Left ventricle myocardium inferior (tissue), 1 donor: ENCODE measurements around the gene TMEM141. TPM values are rescaled to one million over a fixed set of nuclear protein-coding genes. Genes with fewer than 3 reads are reported as not detected.

Source experiments
- DNase-seq: peaks from one replicate; pipeline ENCODE4 v3.0.0-alpha.2; 2020
- H3K27ac ChIP-seq: fragments of 200-600 bp; replicated peaks from 2 replicates; pipeline ENCODE4 v1.8.0; 2021
- H3K27me3 ChIP-seq: fragments of 200-600 bp; 2 replicates; pipeline ENCODE4 v1.8.0; 2021; ENCODE audit warnings: low read depth
- H3K36me3 ChIP-seq: fragments of 200-600 bp; 2 replicates; pipeline ENCODE4 v1.8.0; 2021
- H3K4me1 ChIP-seq: fragments of 200-600 bp; 2 replicates; pipeline ENCODE4 v1.8.0; 2021
- H3K4me3 ChIP-seq: fragments of 200-600 bp; 2 replicates; pipeline ENCODE4 v1.8.0; 2021; ENCODE audit warnings: mild to moderate bottlenecking, moderate library complexity
- H3K9me3 ChIP-seq: fragments of 200-600 bp; replicated peaks from 2 replicates; pipeline ENCODE4 v1.8.0; 2021
- CTCF ChIP-seq: fragments of 200-600 bp; IDR thresholded peaks from 2 replicates; pipeline ENCODE4 v1.8.0; 2021; ENCODE audit warnings: antibody characterized with exemption, mild to moderate bottlenecking, borderline replicate concordance
- intact Hi-C: fragments of 100-400 bp; cut with micrococcal nuclease; formaldehyde crosslinking; loops from one replicate; pipeline ENCODE4 v1.11.0; 2022
- total RNA-seq: library from RNA; stranded (reverse); fragmentation: NEBNext Ultra II Directional; extraction: Animal tissue kit (Norgen Biotek cat#: 25700); gene quantifications from one replicate; pipeline ENCODE4 v1.2.1, GENCODE V29; 2021
- donor health status: DM: no; HTN: yes; CAD: no; lungs with severe emphysema.

Gene TMEM141
- total RNA-seq, 1 donor from 2014 or later, result 71.4 TPM

- H3K9me3 ChIP-seq, result no peaks in the 10 kb centered on the region
- peak within 1 kb of the TSS; percentile 98 for H3K4me3 ChIP-seq
- H3K27me3 ChIP-seq, result peaks cover under 1% of the 10 kb centered on the region
- intact Hi-C loops, result no loop called here
- peaks cover 8% of the 10 kb centered on the region for H3K36me3 ChIP-seq
- peak; percentile 81 for DNase-seq
- TF ChIP-seq CTCF, result no peak
- peaks cover 54% of the 10 kb centered on the region for H3K4me1 ChIP-seq
- H3K27ac ChIP-seq, result peak within 1 kb of the TSS; percentile 92
These were observed 16.3 kb downstream of the TMEM141 start, which contains the start of gene RABL6 for GRCh38 chr9:136807281-136808074. Gene RABL6 (plus strand): TSS chr9:136807948. CDS start chr9:136808197, 249 bp downstream.

GRCh38 chr9:136808075-136808805 is 17.1 kb downstream of the TMEM141 start:
- H3K27me3 ChIP-seq, result no peaks in the 10 kb centered on the region
- no peaks in the 10 kb centered on the region for H3K9me3 ChIP-seq
- H3K36me3 ChIP-seq, result peaks cover 13% of the 10 kb centered on the region
- peak; percentile 16 for DNase-seq
- intact Hi-C loops, result no loop called here
- peaks cover 54% of the 10 kb centered on the region for H3K4me1 ChIP-seq
- peak; percentile 21 for TF ChIP-seq CTCF
- peak overlapping the region; percentile 98 for H3K4me3 ChIP-seq
- H3K27ac ChIP-seq, result peak overlapping the region; percentile 92

- peak overlapping the region; percentile 92 for H3K27ac ChIP-seq
- intact Hi-C loops, result no loop called here
- H3K27me3 ChIP-seq, result no peaks in the 10 kb centered on the region
- DNase-seq, result no peak
- peaks cover 13% of the 10 kb centered on the region for H3K36me3 ChIP-seq
- peak overlapping the region; percentile 98 for H3K4me3 ChIP-seq
- H3K4me1 ChIP-seq, result peaks cover 54% of the 10 kb centered on the region
- no peaks in the 10 kb centered on the region for H3K9me3 ChIP-seq
- TF ChIP-seq CTCF, result no peak
These were observed 17.6 kb downstream of the TMEM141 start for GRCh38 chr9:136808806-136809158.

- Histone ChIP-seq H3K4me1 (peaks cover 18% of the 10 kb centered on the region), H3K27ac (no peak overlapping the region), H3K9me3 (no peaks in the 10 kb centered on the region), H3K27me3 (no peaks in the 10 kb centered on the region), H3K36me3 (peaks cover 27% of the 10 kb centered on the region), H3K4me3 (no peak overlapping the region)
- no peak for TF ChIP-seq CTCF
- intact Hi-C loops, result no loop called here
- DNase-seq, result no peak
These were observed 23.7 kb downstream of the TMEM141 start for GRCh38 chr9:136814725-136815421.

- peaks cover 26% of the 10 kb centered on the region for H3K36me3 ChIP-seq
- H3K9me3 ChIP-seq, result no peaks in the 10 kb centered on the region
- H3K4me1 ChIP-seq, result peaks cover 13% of the 10 kb centered on the region
- H3K27ac ChIP-seq, result no peak overlapping the region
- intact Hi-C loops, result no loop called here
- no peak for DNase-seq
- no peak for TF ChIP-seq CTCF
- H3K4me3 ChIP-seq, result no peak overlapping the region
- no peaks in the 10 kb centered on the region for H3K27me3 ChIP-seq
These were observed 24.3 kb downstream of the TMEM141 start for GRCh38 chr9:136815422-136815782.
